Mucosa of descending colon (tissue), 3 donors: ENCODE results near the gene BIRC7. TPM values are rescaled to one million over a fixed set of nuclear protein-coding genes. Genes with fewer than 3 reads are reported as not detected.

ENCODE experiments used
- ATAC-seq: fragments of 200-7000 bp; cut with Tn5 transposase; one replicate; pipeline ENCODE4 v1.9.1; 2020; ENCODE audit warnings: mild to moderate bottlenecking, moderate library complexity
- DNase-seq, 3 donors: peaks; one replicate each; pipeline ENCODE4 v3.0.0-alpha.2; 2020
- H3K36me3 ChIP-seq: fragments of 200-600 bp; one replicate; pipeline ENCODE4 v1.8.0; 2021; ENCODE audit warnings: low read depth, mild to moderate bottlenecking
- H3K4me1 ChIP-seq: fragments of 200-600 bp; one replicate; pipeline ENCODE4 v1.8.0; 2021; ENCODE audit warnings: low read depth, mild to moderate bottlenecking
- H3K4me3 ChIP-seq: fragments of 200-600 bp; one replicate; pipeline ENCODE4 v1.8.0; 2021; ENCODE audit warnings: mild to moderate bottlenecking
- H3K9me3 ChIP-seq: fragments of 200-600 bp; one replicate; pipeline ENCODE4 v1.8.0; 2021; ENCODE audit warnings: mild to moderate bottlenecking
- intact Hi-C, 2 donors: fragments of 100-400 bp; cut with DNase I in 1 of 2; cut with micrococcal nuclease in 1 of 2; formaldehyde crosslinking; loops; one replicate each; pipeline versions ENCODE4 v1.11.0 to v1.11.1; 2022; cut with DNase I, micrococcal nuclease
- total RNA-seq, 3 donors: library from RNA; stranded (reverse); fragmentation: NEBNext Ultra II Directional in 2 of 3; extraction: Animal tissue kit (Norgen Biotek cat#: 25700) in 2 of 3; gene quantifications; one replicate each; pipeline versions ENCODE4 v1.2.1 to v1.2.4, GENCODE V29; 2021 to 2023
- TF ChIP-seq, protein P1 (sequence below): fragments of 200-600 bp; IDR thresholded peaks from one replicate; pipeline ENCODE4 v1.8.0; 2022; ENCODE audit warnings: antibody characterized with exemption, mild to moderate bottlenecking
- donor health status: DM: no; HTN: no; CAD: no; lungs with moderate emphysema.
- donor health status: DM: no; HTN: no; CAD: no.
- donor health status: DM: no; HTN: yes; CAD: no.

The BIRC7 gene
- total RNA-seq, 3 donors from 2014 or later, result 0.22 TPM; not detected in 2

- DNase-seq, result peak in 1 of 3 donors; percentile 40
- Histone ChIP-seq H3K4me3 (no peak overlapping the region), H3K4me1 (no peaks in the 10 kb centered on the region), H3K36me3 (no peaks in the 10 kb centered on the region), H3K9me3 (no peaks in the 10 kb centered on the region)
- ATAC-seq, result no peak
- intact Hi-C loops, result no loop called here
- TF ChIP-seq, protein P1, sequence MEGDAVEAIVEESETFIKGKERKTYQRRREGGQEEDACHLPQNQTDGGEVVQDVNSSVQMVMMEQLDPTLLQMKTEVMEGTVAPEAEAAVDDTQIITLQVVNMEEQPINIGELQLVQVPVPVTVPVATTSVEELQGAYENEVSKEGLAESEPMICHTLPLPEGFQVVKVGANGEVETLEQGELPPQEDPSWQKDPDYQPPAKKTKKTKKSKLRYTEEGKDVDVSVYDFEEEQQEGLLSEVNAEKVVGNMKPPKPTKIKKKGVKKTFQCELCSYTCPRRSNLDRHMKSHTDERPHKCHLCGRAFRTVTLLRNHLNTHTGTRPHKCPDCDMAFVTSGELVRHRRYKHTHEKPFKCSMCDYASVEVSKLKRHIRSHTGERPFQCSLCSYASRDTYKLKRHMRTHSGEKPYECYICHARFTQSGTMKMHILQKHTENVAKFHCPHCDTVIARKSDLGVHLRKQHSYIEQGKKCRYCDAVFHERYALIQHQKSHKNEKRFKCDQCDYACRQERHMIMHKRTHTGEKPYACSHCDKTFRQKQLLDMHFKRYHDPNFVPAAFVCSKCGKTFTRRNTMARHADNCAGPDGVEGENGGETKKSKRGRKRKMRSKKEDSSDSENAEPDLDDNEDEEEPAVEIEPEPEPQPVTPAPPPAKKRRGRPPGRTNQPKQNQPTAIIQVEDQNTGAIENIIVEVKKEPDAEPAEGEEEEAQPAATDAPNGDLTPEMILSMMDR, result no peak
Measured at GRCh38 chr20:63202021-63202420, 33.7 kb upstream of the BIRC7 start.

DNA sequence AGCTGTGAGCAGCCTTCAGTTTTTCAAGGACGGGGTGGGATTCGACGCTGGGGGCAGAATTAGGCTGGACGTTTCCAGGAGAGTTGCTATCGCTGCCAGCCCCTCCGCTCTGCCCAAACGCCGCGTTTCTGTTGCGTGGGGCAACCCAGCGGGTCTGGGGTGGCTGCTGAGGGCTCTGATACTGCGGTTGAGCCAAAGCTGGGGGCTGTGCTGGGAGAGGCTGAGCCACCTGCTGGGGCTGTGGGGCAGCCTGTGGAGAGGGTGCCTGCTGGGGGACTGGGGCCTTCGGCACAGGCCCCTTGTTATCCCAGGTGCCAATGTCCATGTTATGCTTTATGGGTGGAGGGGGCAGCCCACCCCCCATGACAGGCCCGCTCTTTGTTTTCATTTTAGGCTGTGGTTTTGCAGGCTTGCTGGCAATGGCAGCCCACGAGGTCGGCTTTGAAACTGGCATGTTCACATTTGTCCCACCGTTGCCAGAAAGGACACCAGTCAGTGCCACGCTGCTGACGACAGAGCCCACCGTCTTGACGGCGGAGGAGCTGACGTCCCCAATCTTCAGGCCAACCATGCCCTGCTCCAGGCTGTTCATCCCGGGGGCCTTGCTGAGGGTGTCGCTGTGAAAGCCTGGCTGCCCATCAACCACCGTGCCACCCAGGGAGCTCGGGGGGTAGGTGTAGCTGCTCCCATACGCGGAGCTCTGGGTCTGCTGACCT, 32.7 kb upstream of the BIRC7 start:
- Histone ChIP-seq H3K4me1 (no peaks in the 10 kb centered on the region), H3K4me3 (no peak overlapping the region), H3K36me3 (no peaks in the 10 kb centered on the region), H3K9me3 (no peaks in the 10 kb centered on the region)
- DNase-seq (peak in 1 of 3 donors; percentile 44), ATAC-seq (peak; percentile 12)
- intact Hi-C loops, result no loop called here
- TF ChIP-seq, protein P1, result no peak

GRCh38 chr20:63204362-63204761, 31.3 kb upstream of the BIRC7 start:
- ATAC-seq, result no peak
- no peaks in the 10 kb centered on the region for H3K36me3 ChIP-seq
- intact Hi-C loops, result no loop called here

GRCh38 chr20:63205896-63206295, 29.8 kb upstream of the BIRC7 start:
- Histone ChIP-seq H3K4me3 (no peak overlapping the region), H3K36me3 (no peaks in the 10 kb centered on the region), H3K9me3 (no peaks in the 10 kb centered on the region), H3K4me1 (no peaks in the 10 kb centered on the region)
- intact Hi-C loops, result no loop called here
- peak in 1 of 3 donors; percentile 33 for DNase-seq
- no peak for ATAC-seq
- TF ChIP-seq, protein P1, result no peak

More at GRCh38 chr20:63204362-63204761, 31.3 kb upstream of the BIRC7 start:
- H3K4me3 ChIP-seq, result no peak overlapping the region
- no peaks in the 10 kb centered on the region for H3K9me3 ChIP-seq
- TF ChIP-seq, protein P1, result no peak
- DNase-seq, result peak in 1 of 3 donors; percentile 10
- no peaks in the 10 kb centered on the region for H3K4me1 ChIP-seq

- H3K9me3 ChIP-seq, result no peaks in the 10 kb centered on the region
- intact Hi-C loops, result no loop called here
- TF ChIP-seq, protein P1, result no peak
- ATAC-seq, result no peak
- peak in 1 of 3 donors; percentile 11 for DNase-seq
- H3K4me1 ChIP-seq, result no peaks in the 10 kb centered on the region
- H3K4me3 ChIP-seq, result no peak overlapping the region
- H3K36me3 ChIP-seq, result no peaks in the 10 kb centered on the region
Measured at GRCh38 chr20:63206878-63207277, 28.8 kb upstream of the BIRC7 start.
